ENCODE data around the gene CTCFL.
A peak's percentile ranks its signal among the peaks of the same experiment; 100 is the strongest.

Gene CTCFL

GRCh38 chr20:57537822-57538221 lies 12.9 kb upstream of the CTCFL start:
- DNase-seq (ENCODE audit: insufficient read length, low spot score) = no peak
- FAIRE-seq = no peak

DNA sequence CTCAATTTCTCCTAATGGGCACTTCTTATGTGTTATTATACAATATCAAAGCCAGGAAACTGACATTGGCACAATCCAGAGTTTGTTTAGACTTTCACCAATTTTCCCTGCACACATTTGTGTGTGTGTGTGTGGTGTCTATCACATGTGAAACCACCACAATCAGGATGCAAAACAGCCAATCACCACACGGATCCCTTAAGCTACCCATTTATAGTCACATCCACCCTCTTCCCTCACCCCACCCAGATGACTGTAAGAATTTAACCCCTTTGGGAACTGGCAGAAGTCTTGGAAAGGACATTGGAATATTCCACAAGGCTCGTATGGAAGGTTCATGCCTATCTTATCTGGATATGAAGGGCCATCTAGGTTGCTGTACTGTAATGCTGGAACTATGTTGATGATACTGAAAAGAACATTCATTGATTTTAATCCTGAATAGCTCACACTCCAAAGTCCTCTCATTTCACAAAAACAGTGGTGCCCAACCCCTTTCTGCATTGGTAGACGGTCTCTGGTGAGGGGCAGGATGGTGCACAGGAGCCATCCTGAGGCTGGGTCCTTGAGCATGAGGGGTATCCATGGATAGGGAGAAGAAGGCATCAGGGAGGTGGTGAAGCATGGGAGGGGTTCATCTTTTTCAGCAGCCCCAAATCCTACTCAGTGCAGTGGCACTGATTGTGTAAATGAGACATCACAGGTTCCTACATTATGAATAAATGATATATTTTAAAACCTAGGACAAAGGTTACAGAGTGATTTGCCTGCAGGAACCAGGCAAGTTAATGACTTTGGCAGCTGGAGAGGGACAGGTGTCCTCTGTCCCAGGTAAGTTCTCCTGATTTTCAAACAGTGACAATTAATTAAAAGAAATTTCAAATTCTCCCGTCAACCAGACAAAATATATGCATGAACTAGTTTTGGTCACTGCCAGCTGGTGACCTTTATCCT lies 12.1 kb upstream of the CTCFL start:
- FAIRE-seq = no peak

DNA sequence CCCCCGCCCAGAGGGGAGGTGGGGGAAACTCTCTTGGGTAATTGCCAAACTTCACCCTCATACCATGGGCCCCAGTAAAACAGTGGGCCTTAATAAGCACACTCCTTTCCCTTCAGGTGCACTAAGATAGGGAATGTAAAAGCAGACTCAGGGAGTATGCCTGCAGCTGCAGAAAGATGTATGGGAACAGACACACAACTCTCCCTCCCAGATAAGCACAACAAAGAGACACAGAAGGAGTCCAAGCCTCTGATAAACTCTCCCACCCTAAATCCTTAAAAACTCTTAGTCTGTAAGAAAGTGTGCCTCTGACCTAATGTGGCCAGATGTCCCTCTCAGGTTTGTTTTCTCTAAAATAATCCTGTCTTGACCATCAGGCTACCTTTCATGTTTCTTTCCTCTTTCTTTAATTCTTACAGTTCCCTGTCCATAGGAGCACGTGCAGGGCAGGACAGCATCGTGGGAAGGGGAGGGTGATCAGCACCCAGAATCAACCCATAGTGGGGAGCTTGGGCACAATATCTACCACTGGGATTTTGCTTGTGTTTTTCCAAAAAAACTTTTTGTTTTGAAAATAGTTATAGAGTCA lies 11.3 kb upstream of the CTCFL start:
- FAIRE-seq = no peak
- no peak for DNase-seq (ENCODE audit: insufficient read length, low spot score)

More for the DNA sequence above, 12.1 kb upstream of the CTCFL start:
- DNase-seq (ENCODE audit: insufficient read length, low spot score) = no peak

- DNase-seq (ENCODE audit: insufficient read length, low spot score) (no peak), FAIRE-seq (no peak)
Observed at GRCh38 chr20:57535297-57535696, 10.4 kb upstream of the CTCFL start.

GRCh38 chr20:57532104-57532503 lies 7.2 kb upstream of the CTCFL start:
- no peak for FAIRE-seq

GRCh38 chr20:57530327-57530981 lies 5.5 kb upstream of the CTCFL start:
- DNase-seq (ENCODE audit: insufficient read length, low spot score) = no peak
- FAIRE-seq = no peak

More at GRCh38 chr20:57532104-57532503, 7.2 kb upstream of the CTCFL start:
- no peak for DNase-seq (ENCODE audit: insufficient read length, low spot score)

GRCh38 chr20:57529810-57530209 lies 4.9 kb upstream of the CTCFL start:
- FAIRE-seq (no peak), DNase-seq (ENCODE audit: insufficient read length, low spot score) (no peak)

GRCh38 chr20:57529160-57529585 lies 4.2 kb upstream of the CTCFL start:
- DNase-seq (ENCODE audit: insufficient read length, low spot score) (no peak), FAIRE-seq (no peak)

GRCh38 chr20:57528148-57528547 lies 3.2 kb upstream of the CTCFL start:
- DNase-seq (ENCODE audit: insufficient read length, low spot score) (no peak), FAIRE-seq (no peak)

- no peak for DNase-seq (ENCODE audit: insufficient read length, low spot score)
- FAIRE-seq = no peak
Observed at GRCh38 chr20:57527728-57528127, 2.8 kb upstream of the CTCFL start.

DNA sequence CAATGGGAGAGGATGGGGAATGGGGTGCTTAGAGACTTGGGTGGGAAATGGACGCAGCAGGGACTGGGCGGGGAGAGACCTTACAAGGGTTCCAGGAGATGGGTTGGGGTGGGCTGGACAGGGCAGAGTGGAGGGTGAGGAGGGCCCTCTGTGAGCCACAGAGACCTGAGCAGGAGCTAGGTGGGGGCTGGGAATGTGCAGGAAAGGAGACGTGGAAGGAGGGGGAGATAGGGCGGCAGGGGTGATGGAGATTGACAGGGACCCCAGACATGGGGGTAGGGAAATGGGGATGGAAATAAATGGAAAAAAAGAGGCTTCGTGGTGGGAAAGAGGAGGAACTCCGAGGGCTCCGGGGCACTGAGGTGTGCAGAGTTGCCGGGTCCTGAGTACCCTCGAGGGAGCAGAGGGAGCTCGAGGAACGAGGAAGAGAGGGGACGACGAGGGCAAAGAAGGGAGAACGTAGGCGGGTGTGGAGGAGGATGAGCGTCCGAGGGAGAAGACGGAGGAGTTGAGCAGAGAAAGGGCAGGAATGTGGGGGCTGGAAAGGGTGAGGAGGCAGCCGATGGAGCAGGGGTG lies 2.0 kb upstream of the CTCFL start:
- FAIRE-seq (no peak), DNase-seq (ENCODE audit: insufficient read length, low spot score) (no peak)

DNA sequence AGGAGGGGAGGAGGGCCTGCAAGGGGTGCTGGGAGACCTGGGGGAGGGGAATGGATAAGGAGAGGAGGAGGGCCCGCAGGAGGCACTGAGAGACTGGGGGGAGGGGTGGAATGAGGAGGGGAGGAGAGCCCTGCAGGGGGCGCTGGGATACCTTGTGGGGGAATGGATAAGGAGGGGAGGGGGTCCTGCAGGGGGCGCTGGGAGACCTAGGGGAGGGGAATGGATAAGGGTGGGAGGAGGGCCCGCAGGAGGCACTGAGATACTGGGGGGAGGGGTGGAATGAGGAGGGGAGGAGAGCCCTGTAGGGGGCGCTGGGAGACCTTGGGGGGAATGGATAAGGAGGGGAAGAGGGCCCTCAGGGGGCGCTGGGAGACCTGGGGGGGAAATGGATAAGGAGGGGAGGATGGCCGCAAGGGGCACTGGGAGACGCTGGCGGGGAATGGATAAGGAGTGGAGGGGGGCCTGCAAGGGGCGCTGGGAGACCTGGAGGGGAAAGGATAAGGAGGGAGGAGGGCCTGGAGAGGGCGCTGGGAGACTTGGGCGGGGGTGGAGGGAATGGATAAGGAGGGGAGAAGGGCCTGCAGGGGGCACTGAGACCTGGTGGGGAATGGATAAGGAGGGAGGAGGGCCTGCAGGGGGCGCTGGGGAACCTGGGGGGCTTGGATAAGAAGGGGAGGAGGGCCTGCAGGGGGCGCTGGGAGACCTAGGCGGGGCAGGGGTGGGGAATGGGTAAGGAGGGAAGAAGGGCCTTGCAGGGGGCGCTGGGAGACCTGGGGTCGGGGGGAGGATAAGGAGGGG lies 1.3 kb upstream of the CTCFL start:
- no peak for DNase-seq (ENCODE audit: insufficient read length, low spot score)
- no peak for FAIRE-seq

- DNase-seq (ENCODE audit: insufficient read length, low spot score) (no peak), FAIRE-seq (no peak)
Observed at GRCh38 chr20:57525328-57526086, 567 bp upstream of the CTCFL start.

DNA sequence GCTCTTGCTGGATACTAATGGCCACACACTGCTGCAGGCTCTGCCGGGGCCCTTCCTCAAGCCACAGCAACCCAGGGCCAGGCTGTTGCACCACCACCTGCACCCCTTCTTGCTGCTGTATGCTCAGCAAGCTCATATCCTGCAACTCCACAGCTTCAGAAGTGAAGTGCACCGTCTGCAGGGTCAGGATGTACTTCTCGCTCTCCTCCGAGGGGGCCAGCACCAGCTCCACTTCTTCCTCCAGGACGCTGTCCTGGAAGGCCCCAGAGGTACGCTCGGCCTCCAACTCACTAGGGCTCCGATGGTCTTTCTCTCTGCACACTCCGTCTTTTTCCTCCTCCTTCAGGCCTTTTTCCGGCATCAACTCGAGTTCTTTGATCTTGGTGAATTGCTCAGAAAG lies 1.2 kb downstream of the CTCFL start:
- FAIRE-seq (no peak), DNase-seq (ENCODE audit: insufficient read length, low spot score) (no peak)

GRCh38 chr20:57522380-57523140 lies 2.4 kb downstream of the CTCFL start:
- DNase-seq (ENCODE audit: insufficient read length, low spot score) (peak; percentile 43), FAIRE-seq (peak; percentile 66)

DNA sequence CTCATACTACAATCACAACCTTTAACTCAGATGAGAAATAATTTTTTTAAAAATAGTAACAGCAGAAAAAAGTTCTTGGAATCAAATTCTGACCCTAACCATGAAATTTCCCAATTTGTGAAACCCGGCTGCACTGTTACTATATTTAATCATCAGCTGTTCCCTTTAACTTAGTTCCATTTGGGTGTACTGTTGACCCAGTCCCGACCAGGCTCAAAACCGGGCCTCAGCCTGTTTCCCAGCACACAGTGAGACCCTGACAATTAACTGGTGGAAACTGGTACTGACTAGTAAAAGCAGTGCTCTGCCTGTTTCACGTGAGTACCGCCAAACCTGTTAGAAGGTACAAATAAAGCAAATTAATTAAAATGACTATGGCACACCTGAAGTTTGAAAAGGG lies 7.0 kb downstream of the CTCFL start:
- FAIRE-seq = no peak
- no peak for DNase-seq (ENCODE audit: insufficient read length, low spot score)

DNA sequence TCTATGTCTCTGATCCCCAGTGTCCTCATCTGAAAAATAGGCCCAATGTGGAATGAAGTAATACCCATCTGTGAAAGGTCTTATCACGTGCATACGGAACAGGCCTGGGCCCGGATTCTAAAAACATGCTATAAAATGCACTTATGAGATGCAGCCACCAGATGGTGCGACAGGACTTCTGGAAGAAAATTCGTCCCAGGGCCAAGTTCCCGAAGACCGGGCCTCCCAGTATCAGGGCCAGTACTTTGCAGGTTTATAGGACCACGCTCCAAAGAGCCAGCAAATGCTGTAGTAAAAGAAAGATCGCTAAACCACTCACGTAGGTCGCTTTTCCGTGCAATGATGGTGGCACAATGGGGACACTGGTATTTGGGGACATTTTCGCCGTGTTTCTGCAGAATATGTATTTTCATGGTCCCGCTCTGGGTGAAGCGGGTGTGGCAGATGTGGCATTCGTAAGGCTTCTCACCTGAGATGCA lies 10.6 kb downstream of the CTCFL start:
- FAIRE-seq (no peak), DNase-seq (ENCODE audit: insufficient read length, low spot score) (no peak)

- FAIRE-seq = no peak
- no peak for DNase-seq (ENCODE audit: insufficient read length, low spot score)
Observed at GRCh38 chr20:57513199-57513598, 11.7 kb downstream of the CTCFL start.

DNA sequence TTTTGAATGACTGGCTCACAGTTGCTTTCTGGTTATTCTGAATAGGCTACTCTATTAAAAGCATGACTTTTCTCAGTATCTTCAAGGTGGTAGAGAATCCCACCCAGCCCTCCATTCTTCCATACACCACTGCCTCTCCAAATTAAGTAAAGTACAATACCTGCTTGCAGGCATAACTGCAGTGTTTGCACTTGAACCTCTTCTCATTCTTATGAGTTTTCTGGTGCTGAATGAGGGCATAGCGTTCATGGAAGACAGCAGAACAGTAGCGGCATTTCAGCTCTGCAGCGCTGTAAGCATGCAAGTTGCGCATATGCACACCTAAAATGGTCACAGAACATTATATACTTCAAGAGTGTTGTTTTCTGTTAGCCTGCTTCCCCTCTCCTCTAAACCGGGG lies 12.5 kb downstream of the CTCFL start:
- FAIRE-seq = no peak
- no peak for DNase-seq (ENCODE audit: insufficient read length, low spot score)

Measured in GM19239 (cell line).